A549 (cell line): ENCODE data around the gene TENM3. TPM values are rescaled to one million over a fixed set of nuclear protein-coding genes. Genes with fewer than 3 reads are reported as not detected.

Experiments
- ATAC-seq, 2 experiments: fragments of 200-7000 bp in 1 of 2; fragments of >200 bp in 1 of 2; cut with Nextera tagmentation in 1 of 2; cut with Tn5 transposase in 1 of 2; 3 replicates each; pipeline versions ENCODE4 v1.8.0 to v1.9.1; 2018 to 2020; ENCODE audit warnings: mild to moderate bottlenecking in 1 of 2, moderate library complexity in 1 of 2
- CTCF ChIA-PET: fragments of 300-600 bp; sonication (Branson Sonifier 250); formaldehyde crosslinking; extraction: SDS; loops from one replicate; lab custom pipeline; 2021; ENCODE audit warnings: antibody characterized with exemption, inconsistent platforms; lab: Yijun Ruan, JAX
- POLR2A ChIA-PET: fragments of 350-600 bp; formaldehyde crosslinking; extraction: SDS; loops from one replicate; lab custom pipeline; 2021; ENCODE audit warnings: antibody characterized with exemption, inconsistent platforms; lab: Yijun Ruan, JAX
- DNase-seq, 2 experiments: peaks; one replicate each; pipeline versions ENCODE4 v3.0.0 to v3.0.0-alpha.2; 2011 to 2016; ENCODE audit warnings: low read depth in 1 of 2, low spot score in 1 of 2
- FAIRE-seq: peaks from 2 replicates; lab custom pipeline; 2011; peaks lifted over from hg19 to GRCh38; lab: Jason Lieb, UNC
- H3K27ac ChIP-seq, 2 experiments: fragments of >200 bp; sonication (Bioruptor Twin); formaldehyde crosslinking; 3 replicates each; pipeline ENCODE4 v1.5.1; 2016 to 2017
- H3K4me1 ChIP-seq: fragments of >200 bp; sonication (Bioruptor Twin); formaldehyde crosslinking; 3 replicates; pipeline ENCODE4 v1.6.1; 2016
- H3K4me2 ChIP-seq: fragments of >200 bp; sonication (Bioruptor Twin); formaldehyde crosslinking; 3 replicates; pipeline ENCODE4 v1.6.1; 2016
- H3K4me3 ChIP-seq: fragments of >200 bp; sonication (Bioruptor Twin); formaldehyde crosslinking; 3 replicates; pipeline ENCODE4 v1.5.1; 2016
- H3K9me3 ChIP-seq: fragments of >200 bp; sonication (Bioruptor Twin); formaldehyde crosslinking; 3 replicates; pipeline ENCODE4 v1.6.1; 2016
- ATOH8 ChIP-seq: fragments of 250-450 bp; sonication (Bioruptor Pico); IDR thresholded peaks from 2 replicates; pipeline ENCODE4 v1.5.0; 2020; ENCODE audit warnings: low read depth, mild to moderate bottlenecking, moderate library complexity
- BCL3 ChIP-seq: fragments of >200 bp; sonication (Bioruptor Twin); formaldehyde crosslinking; IDR thresholded peaks from 3 replicates; pipeline ENCODE4 v1.6.1; 2016
- CBX2 ChIP-seq: fragments of 200-600 bp; sonication (generic); IDR thresholded peaks from 2 replicates; pipeline ENCODE4 v1.6.1; 2016; ENCODE audit warnings: low read depth, mild to moderate bottlenecking, borderline replicate concordance
- CTCF ChIP-seq: fragments of >200 bp; sonication (Bioruptor Twin); formaldehyde crosslinking; IDR thresholded peaks from 3 replicates; pipeline ENCODE4 v1.5.1; 2016
- EHF ChIP-seq: fragments of 250-450 bp; sonication (Bioruptor Pico); IDR thresholded peaks from 2 replicates; pipeline ENCODE4 v1.5.0; 2020; ENCODE audit warnings: mild to moderate bottlenecking
- EHMT2 ChIP-seq: fragments of 200-600 bp; sonication (generic); IDR thresholded peaks from 2 replicates; pipeline ENCODE4 v1.6.1; 2016; ENCODE audit warnings: antibody characterized with exemption, low read depth, mild to moderate bottlenecking, moderate library complexity
- ELK1 ChIP-seq: fragments of 150-350 bp; IDR thresholded peaks from 2 replicates; pipeline ENCODE4 v1.6.1; 2014; ENCODE audit warnings: low read depth, mild to moderate bottlenecking, low read length
- ESRRA ChIP-seq: fragments of 150-350 bp; IDR thresholded peaks from 2 replicates; pipeline ENCODE4 v1.6.1; 2014; ENCODE audit warnings: mild to moderate bottlenecking, low read length, borderline replicate concordance
- FOSB ChIP-seq: fragments of 250-450 bp; sonication (Bioruptor Pico); IDR thresholded peaks from 2 replicates; pipeline ENCODE4 v1.5.0; 2020; ENCODE audit warnings: mild to moderate bottlenecking, moderate library complexity
- HEYL ChIP-seq: fragments of 250-450 bp; sonication (Bioruptor Pico); IDR thresholded peaks from 2 replicates; pipeline ENCODE4 v1.8.0; 2021; ENCODE audit warnings: mild to moderate bottlenecking, moderate library complexity
- HOXB5 ChIP-seq: fragments of 250-450 bp; sonication (Bioruptor Pico); IDR thresholded peaks from 2 replicates; pipeline ENCODE4 v1.5.0; 2020; ENCODE audit warnings: mild to moderate bottlenecking, moderate library complexity
- MAFK ChIP-seq: fragments of 450-650 bp; IDR thresholded peaks from 2 replicates; pipeline ENCODE4 v1.6.1; 2014; ENCODE audit not compliant: partially characterized antibody
- MAZ ChIP-seq: fragments of 150-350 bp; IDR thresholded peaks from 2 replicates; pipeline ENCODE4 v1.6.1; 2014; ENCODE audit warnings: antibody characterized with exemption, low read depth, low read length, borderline replicate concordance
- MYC ChIP-seq: IDR thresholded peaks from 2 replicates; pipeline ENCODE4 v1.6.1; 2012; ENCODE audit warnings: mild to moderate bottlenecking, inconsistent platforms, low read length, improper control_type of control experiment, borderline replicate concordance
- NPAS2 ChIP-seq: fragments of 250-450 bp; sonication (Bioruptor Pico); IDR thresholded peaks from 2 replicates; pipeline ENCODE4 v1.8.0; 2022; ENCODE audit warnings: mild to moderate bottlenecking, moderate library complexity, borderline replicate concordance
- PBX3 ChIP-seq: IDR thresholded peaks from 2 replicates; pipeline ENCODE4 v1.6.1; 2012
- PHF8 ChIP-seq: fragments of 200-600 bp; sonication (generic); IDR thresholded peaks from 2 replicates; pipeline ENCODE4 v1.6.1; 2016; ENCODE audit warnings: low read depth, mild to moderate bottlenecking, antibody characterized with exemption, moderate library complexity, borderline replicate concordance
- POLR2A ChIP-seq: IDR thresholded peaks from 2 replicates; pipeline ENCODE4 v1.6.1; 2012; ENCODE audit warnings: mild to moderate bottlenecking, low read length
- POLR2AphosphoS2 ChIP-seq: conservative IDR thresholded peaks from 2 replicates; pipeline ENCODE4 v1.6.1; 2012; ENCODE audit warnings: low read length, improper control_type of control experiment, inconsistent platforms
- REST ChIP-seq: fragments of 200-600 bp; sonication (generic); IDR thresholded peaks from 2 replicates; pipeline ENCODE4 v1.6.1; 2016; ENCODE audit warnings: antibody characterized with exemption, mild to moderate bottlenecking, moderate library complexity
- SMC3 ChIP-seq: fragments of >200 bp; sonication (Bioruptor Twin); formaldehyde crosslinking; IDR thresholded peaks from 3 replicates; pipeline ENCODE4 v1.6.1; 2018; ENCODE audit warnings: inconsistent platforms
- SREBF2 ChIP-seq: fragments of 450-650 bp; IDR thresholded peaks from 2 replicates; pipeline ENCODE4 v1.6.1; 2014; ENCODE audit warnings: mild to moderate bottlenecking, moderate library complexity
- TFCP2L1 ChIP-seq: fragments of 250-450 bp; sonication (Bioruptor Pico); IDR thresholded peaks from 2 replicates; pipeline ENCODE4 v1.5.0; 2021; ENCODE audit warnings: mild to moderate bottlenecking
- USF2 ChIP-seq: fragments of 450-650 bp; IDR thresholded peaks from 2 replicates; pipeline ENCODE4 v1.6.1; 2014; ENCODE audit warnings: antibody characterized with exemption
- ZC3H11A ChIP-seq: fragments of 450-650 bp; IDR thresholded peaks from 2 replicates; pipeline ENCODE4 v1.6.1; 2014; ENCODE audit warnings: antibody characterized with exemption, mild to moderate bottlenecking
- ZFP36 ChIP-seq: fragments of 450-650 bp; IDR thresholded peaks from 2 replicates; pipeline ENCODE4 v1.6.1; 2014; ENCODE audit warnings: borderline replicate concordance; ENCODE audit not compliant: partially characterized antibody
- WGBS: methylation state at CpG from one replicate; pipeline ENCODE4 v1.1.6; 2017; ENCODE audit errors: missing lambda C conversion rate; 5-methylcytosine and 5-hydroxymethylcytosine counted together
- polyA plus RNA-seq, 4 experiments: library from polyadenylated mRNA; depleted of rRNA in 3 of 4; stranded (reverse); fragments of >200 nt; fragmentation: RNase III in 1 of 4; extraction: RNeasy Plus Mini Kit Qiagen cat#74134 plus additional on column Dnase treatment in 1 of 4; gene quantifications; 2 replicates in 3 of 4; 3 replicates in 1 of 4; pipeline ENCODE4 v1.2.3, GENCODE V29; 2011 to 2017

The TENM3 gene
- polyA plus RNA-seq, 2 of the 4 experiments (the other 2 are of a cell fraction), result 2.4 to 7.3 TPM

GRCh38 chr4:182589100-182589499, 345.9 kb downstream of the TENM3 start:
- WGBS, result 8% methylated on average over 2 of the region's 2 CpGs
- CTCF ChIA-PET, result interaction anchor here (0.7 kb wide), 1 partner anchor 512 kb away, joined by 4 read pairs; no protein-coding TSS in a partner anchor
- Histone ChIP-seq H3K4me3 (no peak overlapping the region), H3K4me1 (no peaks in the 10 kb centered on the region), H3K4me2 (no peak overlapping the region), H3K9me3 (no peaks in the 10 kb centered on the region), H3K27ac (no peak overlapping the region)
- POLR2A ChIA-PET, result no interaction called here
- TF ChIP-seq ZFP36, result no peak
- TF ChIP-seq SREBF2, result no peak
- TF ChIP-seq MAFK, result no peak
- no peak for TF ChIP-seq ELK1
- TF ChIP-seq BCL3, result no peak
- no peak for TF ChIP-seq USF2
- no peak for TF ChIP-seq TFCP2L1 (CRISPR knock-in tag)
- TF ChIP-seq CBX2, result no peak
- no peak for TF ChIP-seq EHF (CRISPR knock-in tag)
- TF ChIP-seq POLR2A, result no peak
- no peak for TF ChIP-seq PHF8
- no peak for TF ChIP-seq MYC
- no peak for TF ChIP-seq SMC3
- no peak for TF ChIP-seq CTCF
- no peak for TF ChIP-seq NPAS2 (CRISPR knock-in tag)
- TF ChIP-seq HEYL, result no peak
- no peak for TF ChIP-seq EHMT2
- no peak for TF ChIP-seq ATOH8 (CRISPR knock-in tag)
- ATAC-seq (no peak), FAIRE-seq (no peak), DNase-seq (no peak)

- CTCF ChIA-PET, result no interaction called here
- TF ChIP-seq PBX3 (no peak), TFCP2L1 (CRISPR knock-in tag) (no peak), HOXB5 (CRISPR knock-in tag) (no peak), REST (no peak), MAZ (no peak), FOSB (no peak), ATOH8 (CRISPR knock-in tag) (no peak), ZC3H11A (no peak), ESRRA (no peak), EHF (CRISPR knock-in tag) (no peak), POLR2AphosphoS2 (no peak), MAFK (no peak), EHMT2 (no peak), POLR2A (no peak)
These were observed 350.2 kb downstream of the TENM3 start for GRCh38 chr4:182593402-182593801.

More at GRCh38 chr4:182593402-182593801, 350.2 kb downstream of the TENM3 start:
- no peaks in the 10 kb centered on the region for H3K4me1 ChIP-seq
- no peak overlapping the region for H3K4me2 ChIP-seq
- WGBS, result 34% methylated on average over 7 of the region's 7 CpGs
- no peaks in the 10 kb centered on the region for H3K9me3 ChIP-seq
- no peak overlapping the region for H3K4me3 ChIP-seq
- POLR2A ChIA-PET, result no interaction called here
- no peak for DNase-seq
- FAIRE-seq, result no peak
- no peak for ATAC-seq
- no peak overlapping the region for H3K27ac ChIP-seq
